ENCODE data around the gene CCM2. TPM values are rescaled to one million over a fixed set of nuclear protein-coding genes. Genes with fewer than 3 reads are reported as not detected.

Gene CCM2
- total RNA-seq, 1 donor from 2014 or later = 34.1 TPM

DNA sequence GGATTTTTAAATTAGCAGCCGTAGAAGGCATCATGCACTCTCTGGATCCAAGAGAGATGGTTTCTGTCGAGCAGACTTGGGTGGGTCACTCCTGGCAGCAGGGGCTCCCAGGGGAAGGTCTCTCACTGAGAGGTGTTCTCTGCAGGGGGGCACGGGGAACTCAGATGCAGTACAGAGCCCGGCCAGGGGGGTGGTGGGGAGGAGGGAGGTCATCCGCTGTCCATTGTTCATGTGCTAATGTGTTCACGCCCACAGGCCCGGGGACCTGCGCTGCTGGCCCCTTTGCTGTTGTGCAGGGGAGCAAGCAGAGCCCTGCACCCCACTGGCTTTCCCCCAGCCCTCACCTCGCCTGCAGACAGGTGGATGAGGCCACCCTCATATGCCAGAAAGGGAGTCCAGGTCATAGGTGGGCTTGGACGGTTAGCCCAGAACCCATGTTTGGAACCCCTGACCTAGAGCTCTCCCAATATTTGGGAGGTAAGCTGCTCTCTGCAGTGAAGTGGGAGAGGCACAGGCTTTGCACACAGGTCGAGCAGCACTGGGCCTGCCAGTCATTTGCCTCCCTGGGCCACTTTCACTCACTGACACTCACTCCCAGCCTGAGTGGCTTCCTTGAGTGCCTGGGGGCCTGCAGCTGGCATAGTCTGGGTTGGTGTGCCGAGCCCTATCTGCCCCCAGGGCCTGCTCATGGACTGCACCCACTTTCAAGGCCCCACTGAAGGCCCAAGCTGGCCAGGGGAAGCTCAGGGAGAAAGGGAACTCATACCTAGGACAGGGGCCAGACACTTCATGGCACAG, 124.1 kb downstream of the CCM2 start:
- no peaks in the 10 kb centered on the region for H3K9me3 Mint-ChIP-seq
- H3K27ac Mint-ChIP-seq = no peak overlapping the region
- H3K4me3 Mint-ChIP-seq = no peak overlapping the region
- DNase-seq (ENCODE audit: low spot score in 2 of 2, unreplicated experiment in 2 of 2) = no peak
- TF ChIP-seq CTCF (IDR thresholded peaks at IDR 0.05; ENCODE audit: unreplicated experiment) = no peak
- peaks cover 3% of the 10 kb centered on the region for H3K27me3 Mint-ChIP-seq (ENCODE audit: low read depth)
- H3K36me3 Mint-ChIP-seq = no peaks in the 10 kb centered on the region
- H3K4me1 Mint-ChIP-seq = no peaks in the 10 kb centered on the region

DNA sequence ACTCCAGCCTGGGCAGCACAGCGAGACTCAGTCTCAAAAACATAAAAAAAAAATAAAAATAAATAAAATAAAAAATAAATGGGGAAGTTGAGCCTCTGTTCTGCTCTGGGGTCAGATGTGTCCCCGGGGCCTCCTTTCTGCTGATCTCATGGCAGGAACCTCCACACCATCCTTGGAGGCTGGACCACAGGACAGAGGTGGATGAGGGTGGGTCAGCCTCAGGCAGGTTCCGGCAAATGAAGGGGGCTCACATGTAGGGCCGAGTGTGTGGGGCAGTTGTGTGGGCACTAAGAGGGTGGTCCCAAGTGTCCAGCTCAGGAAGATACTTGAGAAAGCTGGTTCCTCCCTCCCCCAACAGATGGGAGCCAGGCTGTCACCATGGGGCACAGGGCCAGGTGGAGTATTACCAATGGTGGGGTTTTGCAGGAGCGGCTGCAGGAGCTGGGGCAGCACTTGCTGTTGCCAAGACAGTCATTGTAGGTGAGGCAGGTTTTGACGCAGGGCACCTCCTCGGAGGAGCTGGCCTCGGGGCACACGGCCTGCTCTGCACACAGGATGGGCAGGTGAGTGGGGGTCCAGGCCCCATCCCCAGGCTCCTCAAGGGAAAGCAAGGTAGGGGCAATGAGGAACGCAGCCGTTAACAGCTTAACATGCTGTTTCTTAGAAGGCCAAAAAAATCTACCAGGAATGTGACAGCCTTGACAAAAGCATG, 125.3 kb downstream of the CCM2 start:
- Mint-ChIP-seq H3K27me3 (ENCODE audit: low read depth) (peaks cover 2% of the 10 kb centered on the region), H3K4me1 (no peaks in the 10 kb centered on the region), H3K36me3 (no peaks in the 10 kb centered on the region), H3K27ac (no peak overlapping the region), H3K9me3 (no peaks in the 10 kb centered on the region), H3K4me3 (no peak overlapping the region)
- TF ChIP-seq CTCF (IDR thresholded peaks at IDR 0.05; ENCODE audit: unreplicated experiment) = no peak
- DNase-seq (ENCODE audit: low spot score in 2 of 2, unreplicated experiment in 2 of 2) = no peak

Other genes starting within 250 kb of the CCM2 start
- 935 to 982 TPM (median 943 TPM) in 3 replicates for gene PPIA, start 203.5 kb upstream of the CCM2 start, total RNA-seq
- 150 to 156 TPM (median 156 TPM) in 3 replicates for gene H2AZ2, start 152.1 kb upstream of the CCM2 start, total RNA-seq
- gene PURB, start 114.7 kb upstream of the CCM2 start, total RNA-seq = 33.2 to 33.7 TPM (median 33.5 TPM) in 3 replicates
- 0.65 to 0.69 TPM (median 0.66 TPM) in 3 replicates for gene MYO1G, start 21.2 kb upstream of the CCM2 start, total RNA-seq
- 9.2 to 11.4 TPM (median 10.3 TPM) in 3 replicates for gene NACAD, start 88.8 kb downstream of the CCM2 start, total RNA-seq
- 61.6 to 68.1 TPM (median 63.0 TPM) in 3 replicates for gene TBRG4, start 111.5 kb downstream of the CCM2 start, total RNA-seq
- gene RAMP3, start 157.6 kb downstream of the CCM2 start, total RNA-seq = not detected in 3 replicates